MCF 10A (cell line): ENCODE measurements around the gene AGAP1. TPM values are rescaled to one million over a fixed set of nuclear protein-coding genes. Genes with fewer than 3 reads are reported as not detected.

Source experiments
- BruUV-seq: library from RNA; stranded (reverse); fragments of 400-500 nt; replicated peaks from 2 replicates; lab custom pipeline; 2021; lab: Mats Ljungman, UMichigan
- CTCF ChIA-PET: fragments of 300-600 bp; sonication (Branson Sonifier 250); formaldehyde crosslinking; extraction: SDS; loops from one replicate; lab custom pipeline; 2021; ENCODE audit warnings: antibody characterized with exemption, inconsistent platforms; lab: Yijun Ruan, JAX
- POLR2A ChIA-PET: fragments of 300-600, 350-650 bp; sonication (Branson Sonifier 250); formaldehyde crosslinking; extraction: SDS; loops from one replicate; lab custom pipeline; 2020; ENCODE audit warnings: antibody characterized with exemption, inconsistent platforms; lab: Yijun Ruan, JAX
- DNase-seq: peaks from one replicate; pipeline ENCODE4 v3.0.0-alpha.2; 2018; ENCODE audit not compliant: unreplicated experiment
- H3K27ac Mint-ChIP-seq: one replicate; pipeline ENCODE4 v1.8.0; 2022; ENCODE audit warnings: mild to moderate bottlenecking, low read depth, mixed read lengths; ENCODE audit not compliant: unreplicated experiment
- H3K27me3 Mint-ChIP-seq: one replicate; pipeline ENCODE4 v1.8.0; 2022; ENCODE audit warnings: mixed read lengths; ENCODE audit not compliant: insufficient read depth, unreplicated experiment
- H3K36me3 Mint-ChIP-seq: one replicate; pipeline ENCODE4 v1.8.0; 2022; ENCODE audit warnings: mild to moderate bottlenecking, moderate library complexity, mixed read lengths; ENCODE audit not compliant: insufficient read depth, unreplicated experiment
- H3K4me1 Mint-ChIP-seq: one replicate; pipeline ENCODE4 v1.8.0; 2022; ENCODE audit warnings: mixed read lengths; ENCODE audit not compliant: insufficient read depth, unreplicated experiment
- H3K4me3 Mint-ChIP-seq: one replicate; pipeline ENCODE4 v1.8.0; 2022; ENCODE audit warnings: mild to moderate bottlenecking, moderate library complexity, mixed read lengths; ENCODE audit not compliant: unreplicated experiment
- H3K9me3 Mint-ChIP-seq: one replicate; pipeline ENCODE4 v1.8.0; 2022; ENCODE audit warnings: mixed read lengths; ENCODE audit not compliant: unreplicated experiment
- CTCF ChIP-seq: fragments of 200-600 bp; IDR thresholded peaks from one replicate; pipeline ENCODE4 v1.8.0; 2022; ENCODE audit warnings: antibody characterized with exemption, mild to moderate bottlenecking; ENCODE audit not compliant: unreplicated experiment
- intact Hi-C: fragments of 100-400 bp; cut with micrococcal nuclease; formaldehyde crosslinking; loops from 2 replicates; pipeline ENCODE4 v1.14.1; 2022
- total RNA-seq: library from RNA; stranded (reverse); gene quantifications from 2 replicates; pipeline ENCODE4 v1.2.3, GENCODE V29; 2022

The AGAP1 gene
- total RNA-seq, 1 experiment from 2014 or later = 41.3 TPM

GRCh38 chr2:235976956-235977355 is 483.1 kb downstream of the AGAP1 start:
- ChIA-PET CTCF (interaction anchor here (0.6 to 1.2 kb wide), 2 partner anchors 25 to 768 kb away, joined by 3 to 4 read pairs; no protein-coding TSS in a partner anchor), POLR2A (no interaction called here)
- Mint-ChIP-seq H3K27me3 (no peaks in the 10 kb centered on the region), H3K4me1 (no peaks in the 10 kb centered on the region), H3K27ac (no peak overlapping the region), H3K4me3 (no peak overlapping the region), H3K36me3 (peaks cover 13% of the 10 kb centered on the region), H3K9me3 (no peaks in the 10 kb centered on the region)
- DNase-seq = no peak
- TF ChIP-seq CTCF = no peak
- BruUV-seq = no TSS peak
- intact Hi-C loops = no loop called here

GRCh38 chr2:235977445-235977844 is 483.6 kb downstream of the AGAP1 start:
- Mint-ChIP-seq H3K4me3 (no peak overlapping the region), H3K27me3 (no peaks in the 10 kb centered on the region), H3K27ac (no peak overlapping the region), H3K4me1 (no peaks in the 10 kb centered on the region), H3K36me3 (peaks cover 13% of the 10 kb centered on the region), H3K9me3 (no peaks in the 10 kb centered on the region)
- no TSS peak for BruUV-seq
- ChIA-PET POLR2A (no interaction called here), CTCF (interaction anchor here (1.2 kb wide), 1 partner anchor 26 kb away, joined by 4 read pairs; no protein-coding TSS in a partner anchor)
- no peak for TF ChIP-seq CTCF
- intact Hi-C loops = no loop called here
- no peak for DNase-seq

GRCh38 chr2:235978022-235978421 is 484.2 kb downstream of the AGAP1 start:
- Mint-ChIP-seq H3K4me1 (no peaks in the 10 kb centered on the region), H3K9me3 (no peaks in the 10 kb centered on the region), H3K36me3 (peaks cover 13% of the 10 kb centered on the region), H3K4me3 (no peak overlapping the region), H3K27ac (no peak overlapping the region), H3K27me3 (no peaks in the 10 kb centered on the region)
- no peak for DNase-seq
- CTCF ChIA-PET = interaction anchor here (1.2 kb wide), 1 partner anchor 26 kb away, joined by 4 read pairs; no protein-coding TSS in a partner anchor
- no TSS peak for BruUV-seq
- POLR2A ChIA-PET = no interaction called here
- intact Hi-C loops = no loop called here
- no peak for TF ChIP-seq CTCF

- H3K36me3 Mint-ChIP-seq = peaks cover 13% of the 10 kb centered on the region
- no TSS peak for BruUV-seq
- no peak overlapping the region for H3K4me3 Mint-ChIP-seq
- POLR2A ChIA-PET = no interaction called here
- intact Hi-C loops = no loop called here
- CTCF ChIA-PET = no interaction called here
- no peak overlapping the region for H3K27ac Mint-ChIP-seq
- DNase-seq = no peak
- no peaks in the 10 kb centered on the region for H3K4me1 Mint-ChIP-seq
- TF ChIP-seq CTCF = no peak
- no peaks in the 10 kb centered on the region for H3K9me3 Mint-ChIP-seq
- no peaks in the 10 kb centered on the region for H3K27me3 Mint-ChIP-seq
Measured at GRCh38 chr2:235979037-235979436, 485.2 kb downstream of the AGAP1 start.
